HCEC 1CT (cell line): ENCODE results near the gene S100Z.
A peak's percentile ranks its signal among the peaks of the same experiment; 100 is the strongest.
"Not testable (repeated sequence)": the region's sequence is repeated elsewhere in the genome, so short reads cannot be mapped to it uniquely, and the experiment has no call there.

Source experiments
- DNase-seq: peaks from one replicate; pipeline ENCODE4 v3.0.0-alpha.2; 2017

S100Z gene

GRCh38 chr5:76888733-76889300, 39.0 kb downstream of the S100Z start:
- DNase-seq, result no peak

GRCh38 chr5:76893294-76893693, 43.5 kb downstream of the S100Z start:
- DNase-seq, result no peak

- DNase-seq, result no peak
Measured at GRCh38 chr5:76896196-76896595, 46.4 kb downstream of the S100Z start.

DNA sequence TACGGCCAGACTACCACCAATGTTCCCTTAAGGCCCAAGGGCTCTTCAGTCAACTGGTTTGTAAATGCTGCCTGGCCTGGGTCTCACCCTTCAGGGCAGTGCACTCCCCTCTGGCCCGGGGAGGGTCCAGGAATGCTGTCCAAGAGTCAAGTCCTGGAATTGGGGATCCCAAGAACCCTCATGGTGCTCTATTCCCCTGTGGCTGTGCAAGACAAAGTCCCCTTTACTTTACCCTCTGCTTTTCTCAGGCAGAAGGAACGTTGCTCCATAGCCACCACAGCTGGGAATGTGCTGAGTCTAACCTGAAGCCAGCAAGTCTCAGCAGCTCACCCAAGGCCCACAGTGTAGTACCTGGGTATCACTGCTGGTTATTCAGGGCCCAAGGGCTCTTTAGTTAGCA, 51.7 kb downstream of the S100Z start:
- DNase-seq, result no peak

DNA sequence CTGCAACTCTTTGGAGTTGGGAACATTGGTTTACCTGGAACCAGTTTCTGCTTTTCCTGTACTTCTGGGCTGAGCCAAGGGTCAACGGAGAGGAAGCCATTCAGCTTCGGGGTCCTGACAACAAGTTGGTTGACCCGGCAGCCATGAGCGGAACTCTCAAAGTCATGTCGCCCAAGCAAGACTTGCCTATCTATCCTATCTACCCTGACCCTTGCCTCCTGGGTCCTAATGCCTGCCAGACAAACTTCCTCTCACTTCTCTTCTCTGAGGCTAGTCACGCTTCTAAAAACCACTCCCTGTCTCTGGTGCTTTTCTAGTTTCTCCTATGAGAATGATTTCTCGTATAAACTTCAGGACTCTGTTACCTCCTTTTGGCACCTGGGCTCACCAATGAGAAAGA, 58.4 kb downstream of the S100Z start:
- DNase-seq, result no peak

DNA sequence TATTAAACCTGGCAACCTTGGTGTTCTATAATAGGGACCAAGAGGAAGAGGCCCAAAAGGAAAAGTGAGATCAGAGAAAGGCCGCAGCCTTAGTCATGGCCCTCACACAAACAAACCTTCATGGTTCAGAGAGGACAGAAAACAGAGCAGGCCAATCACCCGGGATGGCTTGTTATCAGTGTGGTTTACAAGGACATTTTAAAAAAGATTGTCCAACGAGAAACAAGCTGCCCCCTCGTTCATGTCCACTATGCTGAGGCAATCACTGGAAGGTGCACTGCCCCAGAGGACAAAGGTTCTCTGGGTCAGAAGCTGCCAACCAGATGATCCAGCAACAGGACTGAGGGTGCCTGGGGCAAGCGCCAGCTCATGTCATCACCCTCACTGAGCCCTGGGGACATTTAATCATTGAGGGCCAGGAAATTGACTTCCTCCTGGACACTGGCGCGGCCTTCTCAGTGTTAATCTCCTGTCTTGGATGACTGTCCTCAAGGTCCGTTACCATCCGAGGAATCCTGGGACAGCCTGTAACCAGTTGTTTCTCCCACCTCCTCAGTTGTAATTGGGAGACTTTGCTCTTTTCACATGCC, 60.6 kb downstream of the S100Z start:
- not testable (repeated sequence) for DNase-seq

DNA sequence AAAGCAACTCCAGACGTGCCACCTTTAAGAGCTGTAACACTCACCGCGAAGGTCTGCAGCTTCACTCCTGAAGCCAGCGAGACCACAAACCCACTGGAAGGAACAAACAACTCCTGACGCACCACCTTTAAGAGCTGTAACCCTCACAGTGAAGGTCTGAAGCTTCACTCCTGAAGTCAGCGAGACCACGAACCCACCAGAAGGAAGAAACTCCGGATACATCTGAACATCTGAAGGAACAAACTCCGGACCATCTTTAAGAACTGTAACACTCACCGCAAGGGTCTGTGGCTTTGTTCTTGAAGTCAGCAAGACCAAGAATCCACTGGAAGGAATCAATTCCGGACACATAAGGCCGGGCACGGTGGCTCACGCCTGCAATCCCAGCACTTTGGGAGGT, 64.9 kb downstream of the S100Z start:
- DNase-seq, result not testable (repeated sequence)

GRCh38 chr5:76918539-76918938, 68.7 kb downstream of the S100Z start:
- DNase-seq, result no peak

DNA sequence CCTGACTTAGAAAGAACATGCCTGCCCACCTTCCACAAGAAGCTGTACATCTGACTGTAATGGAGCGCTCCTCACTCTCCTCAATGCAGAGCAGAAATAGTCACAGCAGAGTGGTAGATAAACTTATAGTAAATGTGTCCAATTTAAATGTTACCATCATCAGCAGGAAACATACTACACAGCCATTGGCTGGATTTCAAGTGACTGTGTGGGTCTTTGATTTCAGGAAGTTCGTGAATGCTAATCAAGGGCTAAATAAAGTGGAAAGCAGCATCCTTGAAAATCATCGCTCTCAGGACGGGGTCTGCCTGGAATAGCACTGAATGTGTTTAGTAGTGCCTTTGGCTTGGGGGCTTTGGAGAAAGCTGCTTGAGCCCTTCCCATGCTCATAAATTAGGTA, 70.7 kb downstream of the S100Z start:
- no peak for DNase-seq

- DNase-seq, result no peak
Measured at GRCh38 chr5:76926329-76927105, 76.7 kb downstream of the S100Z start.

DNA sequence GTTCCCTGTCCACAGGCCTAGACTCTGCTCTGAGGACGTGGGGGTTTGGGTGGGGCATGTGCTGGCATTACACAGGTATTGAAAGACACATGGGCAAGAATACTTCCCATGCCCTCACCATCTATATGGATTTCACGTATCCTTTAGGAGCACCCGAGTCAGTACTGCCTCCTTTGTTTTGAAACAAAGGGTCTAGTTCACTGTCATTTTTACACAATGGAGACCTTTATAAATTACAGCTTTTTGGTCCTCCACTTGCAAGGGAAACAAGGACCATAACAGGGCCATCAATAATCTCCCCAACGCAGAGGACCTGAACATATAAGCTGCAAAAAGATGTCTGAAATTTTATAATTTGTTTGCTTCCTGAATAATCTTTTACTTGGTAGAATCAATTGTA, 78.1 kb downstream of the S100Z start:
- no peak for DNase-seq

DNA sequence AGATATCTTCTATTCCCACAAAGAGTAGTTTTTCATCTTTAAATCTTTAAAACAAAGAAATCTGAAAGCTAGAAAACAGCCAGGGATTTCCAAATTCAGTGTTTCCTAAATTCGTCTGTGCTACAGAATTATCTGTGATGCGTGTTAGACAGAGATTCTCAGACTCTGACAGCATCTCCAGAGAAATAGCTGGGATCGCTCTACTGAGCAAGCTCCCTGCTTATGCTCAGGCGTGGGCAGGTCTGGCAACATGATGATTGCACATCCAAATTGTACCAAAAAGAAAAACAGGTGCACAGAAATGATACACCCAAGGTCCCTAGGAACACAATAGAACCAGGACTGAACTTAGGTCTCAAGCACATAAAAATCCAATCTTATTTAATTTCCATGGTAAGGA, 80.3 kb downstream of the S100Z start:
- DNase-seq, result no peak

DNA sequence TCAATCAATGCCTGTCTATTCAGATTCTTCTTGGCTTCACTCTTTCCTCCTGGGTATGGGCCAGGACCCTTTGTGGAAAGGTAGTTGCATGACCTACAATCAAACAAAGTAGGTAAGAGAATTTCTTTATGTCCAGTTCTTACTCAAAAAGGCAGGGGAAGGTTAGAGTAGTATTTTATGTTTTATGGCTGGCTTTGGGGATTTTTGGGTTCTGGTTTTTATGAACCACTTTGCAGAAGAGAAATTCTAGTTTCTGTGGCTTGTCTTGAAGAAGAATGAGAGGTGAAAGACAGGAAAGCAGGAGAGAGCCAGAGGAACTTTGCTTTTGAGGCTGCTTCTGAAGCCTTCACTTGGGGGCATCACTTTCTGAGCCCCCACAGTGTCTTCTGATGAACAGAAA, 88.4 kb downstream of the S100Z start:
- no peak for DNase-seq

- no peak for DNase-seq
Measured at GRCh38 chr5:76941000-76941399, 91.2 kb downstream of the S100Z start.

- DNase-seq, result no peak
Measured at GRCh38 chr5:76941442-76941841, 91.6 kb downstream of the S100Z start.

DNA sequence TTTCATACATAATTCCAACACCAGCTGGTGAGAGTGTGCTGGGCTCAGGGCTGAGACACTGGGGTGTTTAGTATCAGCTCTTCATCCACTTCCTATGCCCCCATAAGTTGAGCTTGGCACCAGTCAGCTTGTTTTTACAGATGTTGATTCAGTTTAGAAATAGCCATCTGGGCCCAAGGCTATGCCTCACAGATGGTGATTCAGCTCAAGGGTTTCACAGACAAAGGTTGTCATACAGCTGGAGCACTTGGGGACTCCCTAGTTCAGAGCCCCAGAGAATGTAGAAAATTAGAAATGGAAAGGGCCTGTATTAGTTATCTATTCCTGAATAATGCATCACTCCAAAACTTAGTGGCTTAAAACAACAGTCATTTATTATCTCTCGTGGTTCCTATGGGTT, 92.8 kb downstream of the S100Z start:
- DNase-seq, result peak; percentile 72

- DNase-seq, result no peak
Measured at GRCh38 chr5:76943006-76943405, 93.2 kb downstream of the S100Z start.

GRCh38 chr5:76944638-76945037, 94.8 kb downstream of the S100Z start:
- DNase-seq, result no peak

DNA sequence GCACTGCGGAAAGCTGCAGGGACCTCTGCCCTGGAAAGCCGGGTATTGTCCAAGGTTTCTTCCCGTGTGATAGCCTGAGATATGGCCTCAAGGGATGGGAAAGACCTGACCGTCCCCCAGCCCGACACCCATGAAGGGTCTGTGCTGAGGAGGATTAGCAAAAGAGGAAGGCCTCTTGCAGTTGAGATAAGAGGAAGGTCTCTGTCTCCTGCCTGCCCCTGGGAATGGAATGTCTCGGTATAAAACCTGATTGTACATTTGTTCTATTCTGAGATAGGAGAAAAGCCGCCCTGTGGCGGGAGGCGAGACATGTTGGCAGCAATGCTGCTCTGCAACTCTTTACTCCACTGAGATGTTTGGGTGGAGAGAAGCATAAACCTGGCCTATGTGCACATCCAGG, 95.4 kb downstream of the S100Z start:
- DNase-seq, result not testable (repeated sequence)

DNA sequence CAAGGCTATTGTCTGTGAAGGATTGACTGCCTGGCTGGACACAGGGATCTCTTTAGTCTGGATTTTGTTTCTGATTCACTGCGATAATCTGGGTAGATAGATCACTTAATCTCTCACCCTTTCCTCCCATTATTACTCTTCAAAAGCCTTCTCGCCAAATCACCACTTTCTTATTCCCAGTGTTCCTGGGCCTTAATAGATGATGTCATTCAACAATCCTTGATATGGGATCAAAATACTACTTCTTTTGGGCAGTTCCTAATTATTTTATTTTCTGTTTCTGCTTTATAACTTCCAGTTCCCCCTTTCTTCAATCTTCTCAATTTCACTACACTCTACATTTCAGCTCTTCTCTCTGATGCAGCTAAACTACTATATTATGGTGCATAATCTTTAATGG, 96.3 kb downstream of the S100Z start:
- no peak for DNase-seq

DNA sequence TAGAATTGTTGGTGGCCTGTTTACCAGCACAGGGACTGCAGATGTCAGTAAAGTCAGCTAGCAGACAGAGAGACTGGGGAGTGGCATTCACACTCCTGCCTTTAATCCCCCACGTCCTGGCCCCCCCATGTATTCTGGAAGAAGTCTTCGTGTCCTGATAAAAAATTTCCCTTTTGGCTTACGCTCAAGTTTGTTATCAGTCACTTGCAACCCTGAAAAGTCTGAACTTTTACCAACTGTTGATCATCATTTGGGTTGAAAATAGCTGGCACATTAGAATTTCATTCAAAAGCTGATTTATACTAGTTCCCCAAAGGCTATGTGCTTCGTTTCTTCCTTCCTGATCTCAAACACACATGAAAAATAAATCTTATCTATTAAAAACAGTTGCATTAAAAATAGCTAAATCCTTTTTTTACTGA, 97.3 kb downstream of the S100Z start:
- DNase-seq, result no peak

DNA sequence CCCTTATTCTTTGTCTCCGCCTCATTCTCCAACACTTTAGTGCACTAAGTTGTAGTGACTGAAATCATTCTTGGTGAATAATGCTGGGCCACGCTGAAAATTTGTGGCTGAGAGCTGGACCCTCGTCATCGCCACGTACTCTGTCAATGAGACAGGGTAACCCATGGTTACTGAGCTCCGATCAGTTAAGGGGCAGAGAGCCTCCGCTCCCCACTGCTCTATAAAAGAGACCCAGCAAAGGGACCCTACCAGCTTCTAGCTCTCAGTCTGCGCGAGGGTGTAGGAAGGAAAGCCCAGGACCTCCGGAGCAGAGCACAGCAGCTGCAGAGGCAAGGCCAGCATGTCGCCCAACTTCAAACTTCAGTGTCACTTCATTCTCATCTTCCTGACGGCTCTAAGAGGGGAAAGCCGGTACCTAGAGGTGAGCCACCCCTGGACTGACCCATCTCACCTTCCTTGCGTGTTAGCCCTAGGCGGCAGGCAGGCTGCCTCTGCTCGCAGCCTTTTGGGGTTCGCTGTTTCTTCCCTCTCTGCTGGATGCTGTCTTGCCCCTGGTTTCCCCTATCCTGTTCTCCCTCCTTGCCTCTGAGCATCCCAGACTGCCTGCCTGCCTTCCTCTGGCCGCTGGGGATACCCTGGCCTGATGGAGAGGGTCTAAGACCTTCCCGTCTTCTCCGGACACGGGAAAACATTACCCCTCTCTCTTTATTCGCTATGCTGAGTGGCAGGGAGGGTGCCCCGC, 103.2 kb downstream of the S100Z start, which contains the start of gene CRHBP:
Gene CRHBP, plus strand, starts transcription at position 251 of the 742 bp plus-strand sequence. Its CDS starts 90 bp downstream, at position 341.
- no peak for DNase-seq

- no peak for DNase-seq
Measured at GRCh38 chr5:76953551-76954382, 104.0 kb downstream of the S100Z start.
